WTC11 (cell line): ENCODE data around the gene LAMP1. TPM values are rescaled to one million over a fixed set of nuclear protein-coding genes. Genes with fewer than 3 reads are reported as not detected.

Source experiments
- ATAC-seq: fragments of 200-7000 bp; cut with Tn5 transposase; 2 replicates; pipeline ENCODE4 v1.10.0; 2021; ENCODE audit warnings: mild to moderate bottlenecking, moderate library complexity
- CTCF ChIA-PET: fragments of 300-600 bp; sonication (Branson Sonifier 250); formaldehyde crosslinking; loops from one replicate; lab custom pipeline; 2021; ENCODE audit warnings: antibody characterized with exemption; lab: Charles Lee
- POLR2A ChIA-PET: fragments of 350-600 bp; sonication (Branson Sonifier 250); formaldehyde crosslinking; loops from one replicate; lab custom pipeline; 2021; ENCODE audit warnings: antibody characterized with exemption; lab: Charles Lee
- DNase-seq: peaks from one replicate; pipeline ENCODE4 v3.0.0; 2021; ENCODE audit warnings: low spot score
- H3K27ac Mint-ChIP-seq: 2 replicates; pipeline ENCODE4 v1.8.0; 2021; ENCODE audit warnings: mixed read lengths
- H3K27me3 Mint-ChIP-seq: 2 replicates; pipeline ENCODE4 v1.8.0; 2021; ENCODE audit warnings: low read depth, mild to moderate bottlenecking, moderate library complexity, mixed read lengths
- H3K36me3 Mint-ChIP-seq: 2 replicates; pipeline ENCODE4 v1.8.0; 2021; ENCODE audit warnings: mixed read lengths
- H3K4me1 Mint-ChIP-seq: 2 replicates; pipeline ENCODE4 v1.8.0; 2022; ENCODE audit warnings: mixed read lengths
- H3K4me3 Mint-ChIP-seq: 2 replicates; pipeline ENCODE4 v1.8.0; 2021; ENCODE audit warnings: mild to moderate bottlenecking, moderate library complexity, mixed read lengths
- H3K9me3 Mint-ChIP-seq: 2 replicates; pipeline ENCODE4 v1.8.0; 2021; ENCODE audit warnings: mixed read lengths
- AR ChIP-seq: fragments of 250-450 bp; sonication (Bioruptor Pico); IDR thresholded peaks from 2 replicates; pipeline ENCODE4 v1.9.0; 2021; ENCODE audit warnings: mild to moderate bottlenecking
- ATF3 ChIP-seq: sonication (generic); formaldehyde crosslinking; conservative IDR thresholded peaks from 2 replicates; pipeline ENCODE4 v1.8.1; 2022; ENCODE audit warnings: mild to moderate bottlenecking, missing genetic modification reagents
- E2F1 ChIP-seq: sonication (generic); formaldehyde crosslinking; IDR thresholded peaks from 2 replicates; pipeline ENCODE4 v1.8.0; 2022; ENCODE audit warnings: mild to moderate bottlenecking, missing genetic modification reagents
- FOXJ3 ChIP-seq: sonication (generic); formaldehyde crosslinking; IDR thresholded peaks from 2 replicates; pipeline ENCODE4 v1.9.0; 2021; ENCODE audit warnings: missing genetic modification reagents, mild to moderate bottlenecking, borderline replicate concordance
- JAZF1 ChIP-seq: fragments of 250-450 bp; sonication (Bioruptor Pico); IDR thresholded peaks from 2 replicates; pipeline ENCODE4 v1.9.0; 2021; ENCODE audit warnings: moderate library complexity, mild to moderate bottlenecking, inconsistent platforms
- KAT7 ChIP-seq: sonication (generic); formaldehyde crosslinking; IDR thresholded peaks from 2 replicates; pipeline ENCODE4 v1.8.1; 2023; ENCODE audit warnings: missing genetic modification reagents, mild to moderate bottlenecking, borderline replicate concordance
- MLX ChIP-seq: sonication (generic); formaldehyde crosslinking; IDR thresholded peaks from 2 replicates; pipeline ENCODE4 v1.8.1; 2023; ENCODE audit warnings: mild to moderate bottlenecking, missing genetic modification reagents, moderate library complexity
- MYBL2 ChIP-seq: sonication (generic); formaldehyde crosslinking; IDR thresholded peaks from 2 replicates; pipeline ENCODE4 v1.8.1; 2023; ENCODE audit warnings: mild to moderate bottlenecking, moderate library complexity, missing genetic modification reagents
- NFE2L1 ChIP-seq: sonication (generic); formaldehyde crosslinking; IDR thresholded peaks from 2 replicates; pipeline ENCODE4 v1.8.1; 2023; ENCODE audit warnings: missing genetic modification reagents
- NR2C2 ChIP-seq: sonication (generic); formaldehyde crosslinking; IDR thresholded peaks from 2 replicates; pipeline ENCODE4 v1.8.0; 2022; ENCODE audit warnings: mild to moderate bottlenecking, missing genetic modification reagents
- OVOL2 ChIP-seq: fragments of 250-450 bp; sonication (Bioruptor Pico); IDR thresholded peaks from 2 replicates; pipeline ENCODE4 v1.9.0; 2021; ENCODE audit warnings: mild to moderate bottlenecking, borderline replicate concordance
- SOX15 ChIP-seq: fragments of 250-450 bp; sonication (Bioruptor Pico); IDR thresholded peaks from 2 replicates; pipeline ENCODE4 v1.9.0; 2021; ENCODE audit warnings: mild to moderate bottlenecking
- ZNF232 ChIP-seq: sonication (generic); formaldehyde crosslinking; IDR thresholded peaks from 2 replicates; pipeline ENCODE4 v1.8.0; 2022; ENCODE audit warnings: mild to moderate bottlenecking, missing genetic modification reagents
- ZSCAN18 ChIP-seq: fragments of 250-450 bp; sonication (Bioruptor Pico); IDR thresholded peaks from 2 replicates; pipeline ENCODE4 v2.1.2; 2022; ENCODE audit warnings: mild to moderate bottlenecking, moderate library complexity
- total RNA-seq: library from RNA; stranded (reverse); gene quantifications from 3 replicates; pipeline ENCODE4 v1.2.3, GENCODE V29; 2021
- TF ChIP-seq, protein P1 (sequence below): sonication (generic); formaldehyde crosslinking; IDR thresholded peaks from 2 replicates; pipeline ENCODE4 v1.8.1; 2022; ENCODE audit warnings: low read depth, missing genetic modification reagents, borderline replicate concordance
- TF ChIP-seq, protein P2 (sequence below): sonication (generic); formaldehyde crosslinking; IDR thresholded peaks from 2 replicates; pipeline ENCODE4 v1.8.1; 2023; ENCODE audit warnings: mild to moderate bottlenecking, missing genetic modification reagents, moderate library complexity

The LAMP1 gene
- total RNA-seq, 1 experiment from 2014 or later: 150 TPM

DNA sequence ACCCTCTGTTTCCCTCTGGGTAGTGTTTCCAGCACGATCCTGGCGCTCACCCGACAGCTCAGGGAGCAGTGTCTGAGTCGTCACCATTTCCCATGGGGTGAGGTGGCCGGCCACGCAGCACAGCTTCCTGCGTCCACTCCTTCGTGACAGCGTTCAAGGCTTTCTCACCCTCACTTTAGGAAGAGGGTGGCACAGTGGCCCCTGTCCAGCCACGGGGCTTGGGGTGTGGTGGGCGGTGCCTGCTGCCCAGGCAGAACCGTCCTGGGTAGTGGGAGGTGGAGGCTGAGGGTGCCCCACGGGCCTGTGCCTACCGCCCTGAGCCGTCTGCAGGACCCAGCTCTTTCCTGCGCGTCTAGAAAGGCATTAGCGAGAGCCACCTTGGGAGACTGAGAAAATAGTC, 21.9 kb downstream of the LAMP1 start:
- no peaks in the 10 kb centered on the region for H3K9me3 Mint-ChIP-seq
- H3K27ac Mint-ChIP-seq: no peak overlapping the region
- H3K4me1 Mint-ChIP-seq: no peaks in the 10 kb centered on the region
- no peak overlapping the region for H3K4me3 Mint-ChIP-seq
- POLR2A ChIA-PET: no interaction called here
- CTCF ChIA-PET: no interaction called here
- no peaks in the 10 kb centered on the region for H3K27me3 Mint-ChIP-seq
- TF ChIP-seq ATF3 (CRISPR knock-in tag) (no peak), MLX (no peak), OVOL2 (CRISPR knock-in tag) (no peak)
- DNase-seq (no peak), ATAC-seq (no peak)
- peaks cover 45% of the 10 kb centered on the region for H3K36me3 Mint-ChIP-seq

- H3K9me3 Mint-ChIP-seq: no peaks in the 10 kb centered on the region
These were observed 22.3 kb downstream of the LAMP1 start for GRCh38 chr13:113319371-113319770.

DNA sequence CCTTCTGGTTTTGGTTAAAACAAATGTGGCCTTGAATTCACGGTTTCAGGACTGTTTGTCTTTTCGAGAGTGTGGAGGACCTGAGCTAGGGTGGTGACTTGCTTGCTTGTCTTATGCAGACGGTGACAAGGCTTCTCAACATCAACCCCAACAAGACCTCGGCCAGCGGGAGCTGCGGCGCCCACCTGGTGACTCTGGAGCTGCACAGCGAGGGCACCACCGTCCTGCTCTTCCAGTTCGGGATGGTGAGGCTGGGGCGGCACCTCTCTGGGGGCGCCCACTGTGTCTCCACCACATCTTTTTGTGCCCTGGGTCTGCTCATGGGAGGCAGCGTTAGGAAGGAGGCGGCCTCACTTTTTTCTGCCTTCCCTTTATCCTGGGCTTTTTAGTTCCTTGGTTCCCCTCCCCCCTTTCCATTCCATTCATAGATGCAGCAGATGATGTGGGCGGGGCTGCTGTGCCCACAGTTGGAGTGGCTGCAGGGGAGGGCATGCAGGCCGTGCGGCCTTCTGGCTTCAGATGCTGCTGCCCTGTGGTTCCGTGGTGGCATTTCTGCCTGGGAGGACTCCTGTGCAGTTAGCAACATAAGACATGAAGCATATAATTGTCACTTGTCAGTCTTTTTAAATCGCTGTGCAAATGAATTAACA, 23.3 kb downstream of the LAMP1 start:
- DNase-seq (no peak), ATAC-seq (no peak)
- H3K27ac Mint-ChIP-seq: no peak overlapping the region
- no peaks in the 10 kb centered on the region for H3K4me1 Mint-ChIP-seq
- CTCF ChIA-PET: no interaction called here
- H3K4me3 Mint-ChIP-seq: no peak overlapping the region
- no peaks in the 10 kb centered on the region for H3K27me3 Mint-ChIP-seq
- H3K36me3 Mint-ChIP-seq: peaks cover 58% of the 10 kb centered on the region
- TF ChIP-seq FOXJ3 (CRISPR knock-in tag) (no peak), MYBL2 (CRISPR knock-in tag) (no peak), E2F1 (CRISPR knock-in tag) (no peak), ZSCAN18 (CRISPR knock-in tag) (no peak), JAZF1 (CRISPR knock-in tag) (no peak), KAT7 (CRISPR knock-in tag) (no peak), NR2C2 (CRISPR knock-in tag) (no peak)
- TF ChIP-seq, protein P1, sequence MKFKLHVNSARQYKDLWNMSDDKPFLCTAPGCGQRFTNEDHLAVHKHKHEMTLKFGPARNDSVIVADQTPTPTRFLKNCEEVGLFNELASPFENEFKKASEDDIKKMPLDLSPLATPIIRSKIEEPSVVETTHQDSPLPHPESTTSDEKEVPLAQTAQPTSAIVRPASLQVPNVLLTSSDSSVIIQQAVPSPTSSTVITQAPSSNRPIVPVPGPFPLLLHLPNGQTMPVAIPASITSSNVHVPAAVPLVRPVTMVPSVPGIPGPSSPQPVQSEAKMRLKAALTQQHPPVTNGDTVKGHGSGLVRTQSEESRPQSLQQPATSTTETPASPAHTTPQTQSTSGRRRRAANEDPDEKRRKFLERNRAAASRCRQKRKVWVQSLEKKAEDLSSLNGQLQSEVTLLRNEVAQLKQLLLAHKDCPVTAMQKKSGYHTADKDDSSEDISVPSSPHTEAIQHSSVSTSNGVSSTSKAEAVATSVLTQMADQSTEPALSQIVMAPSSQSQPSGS (CRISPR knock-in tag): no peak
- TF ChIP-seq, protein P2, sequence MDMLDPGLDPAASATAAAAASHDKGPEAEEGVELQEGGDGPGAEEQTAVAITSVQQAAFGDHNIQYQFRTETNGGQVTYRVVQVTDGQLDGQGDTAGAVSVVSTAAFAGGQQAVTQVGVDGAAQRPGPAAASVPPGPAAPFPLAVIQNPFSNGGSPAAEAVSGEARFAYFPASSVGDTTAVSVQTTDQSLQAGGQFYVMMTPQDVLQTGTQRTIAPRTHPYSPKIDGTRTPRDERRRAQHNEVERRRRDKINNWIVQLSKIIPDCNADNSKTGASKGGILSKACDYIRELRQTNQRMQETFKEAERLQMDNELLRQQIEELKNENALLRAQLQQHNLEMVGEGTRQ: no peak
- POLR2A ChIA-PET: no interaction called here
- no peaks in the 10 kb centered on the region for H3K9me3 Mint-ChIP-seq

More at GRCh38 chr13:113319371-113319770, 22.3 kb downstream of the LAMP1 start:
- Mint-ChIP-seq H3K36me3 (peaks cover 49% of the 10 kb centered on the region), H3K4me1 (no peaks in the 10 kb centered on the region), H3K4me3 (no peak overlapping the region), H3K27me3 (no peaks in the 10 kb centered on the region), H3K27ac (no peak overlapping the region)
- TF ChIP-seq ZNF232 (CRISPR knock-in tag) (no peak), AR (CRISPR knock-in tag) (no peak), SOX15 (CRISPR knock-in tag) (no peak), MYBL2 (CRISPR knock-in tag) (no peak), KAT7 (CRISPR knock-in tag) (no peak), NFE2L1 (CRISPR knock-in tag) (no peak)
- ChIA-PET POLR2A (no interaction called here), CTCF (no interaction called here)
- no peak; the same call in 1 of the 2 replicates for ATAC-seq
- DNase-seq: no peak
